Liver (tissue), 3 donors: ENCODE data around the gene LIMCH1.

Experiments
- CTCF ChIP-seq: fragments of 150-350 bp; IDR thresholded peaks from 2 replicates; pipeline ENCODE4 v1.5.1; 2017; ENCODE audit warnings: improper control_type of control experiment, low read depth, low read length; ENCODE audit not compliant: missing input control
- GABPA ChIP-seq, 2 donors: IDR thresholded peaks in 1 of 2; conservative IDR thresholded peaks in 1 of 2; 2 replicates each; pipeline ENCODE4 v1.6.1; 2016; ENCODE audit warnings: antibody characterized with exemption in 2 of 2, mild to moderate bottlenecking in 1 of 2, moderate library complexity in 1 of 2
- YY1 ChIP-seq: IDR thresholded peaks from 2 replicates; pipeline ENCODE4 v1.6.1; 2016; ENCODE audit warnings: antibody characterized with exemption, mild to moderate bottlenecking
- TF ChIP-seq, protein P1 (sequence below): IDR thresholded peaks from 2 replicates; pipeline ENCODE4 v1.6.1; 2016; ENCODE audit warnings: antibody characterized with exemption, mild to moderate bottlenecking
- donor health status: healthy.
- donor health status: healthy.

- TF ChIP-seq YY1: no peak
- TF ChIP-seq, protein P1, sequence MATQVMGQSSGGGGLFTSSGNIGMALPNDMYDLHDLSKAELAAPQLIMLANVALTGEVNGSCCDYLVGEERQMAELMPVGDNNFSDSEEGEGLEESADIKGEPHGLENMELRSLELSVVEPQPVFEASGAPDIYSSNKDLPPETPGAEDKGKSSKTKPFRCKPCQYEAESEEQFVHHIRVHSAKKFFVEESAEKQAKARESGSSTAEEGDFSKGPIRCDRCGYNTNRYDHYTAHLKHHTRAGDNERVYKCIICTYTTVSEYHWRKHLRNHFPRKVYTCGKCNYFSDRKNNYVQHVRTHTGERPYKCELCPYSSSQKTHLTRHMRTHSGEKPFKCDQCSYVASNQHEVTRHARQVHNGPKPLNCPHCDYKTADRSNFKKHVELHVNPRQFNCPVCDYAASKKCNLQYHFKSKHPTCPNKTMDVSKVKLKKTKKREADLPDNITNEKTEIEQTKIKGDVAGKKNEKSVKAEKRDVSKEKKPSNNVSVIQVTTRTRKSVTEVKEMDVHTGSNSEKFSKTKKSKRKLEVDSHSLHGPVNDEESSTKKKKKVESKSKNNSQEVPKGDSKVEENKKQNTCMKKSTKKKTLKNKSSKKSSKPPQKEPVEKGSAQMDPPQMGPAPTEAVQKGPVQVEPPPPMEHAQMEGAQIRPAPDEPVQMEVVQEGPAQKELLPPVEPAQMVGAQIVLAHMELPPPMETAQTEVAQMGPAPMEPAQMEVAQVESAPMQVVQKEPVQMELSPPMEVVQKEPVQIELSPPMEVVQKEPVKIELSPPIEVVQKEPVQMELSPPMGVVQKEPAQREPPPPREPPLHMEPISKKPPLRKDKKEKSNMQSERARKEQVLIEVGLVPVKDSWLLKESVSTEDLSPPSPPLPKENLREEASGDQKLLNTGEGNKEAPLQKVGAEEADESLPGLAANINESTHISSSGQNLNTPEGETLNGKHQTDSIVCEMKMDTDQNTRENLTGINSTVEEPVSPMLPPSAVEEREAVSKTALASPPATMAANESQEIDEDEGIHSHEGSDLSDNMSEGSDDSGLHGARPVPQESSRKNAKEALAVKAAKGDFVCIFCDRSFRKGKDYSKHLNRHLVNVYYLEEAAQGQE: no peak
- TF ChIP-seq CTCF: no peak
- no peak for TF ChIP-seq GABPA (IDR thresholded peaks at IDR 0.05 in 1 of 2, conservative IDR thresholded peaks at IDR 0.05 in 1 of 2)
Measured at GRCh38 chr4:41703785-41704184, 165.8 kb downstream of the LIMCH1 start.
